ENCODE results near the gene CTSA. TPM values are rescaled to one million over a fixed set of nuclear protein-coding genes. Genes with fewer than 3 reads are reported as not detected.
"Not testable (repeated sequence)": the region's sequence is repeated elsewhere in the genome, so short reads cannot be mapped to it uniquely, and the experiment has no call there.

CTSA gene
- polyA plus RNA-seq, 1 donor from 2014 or later: 107 TPM

DNA sequence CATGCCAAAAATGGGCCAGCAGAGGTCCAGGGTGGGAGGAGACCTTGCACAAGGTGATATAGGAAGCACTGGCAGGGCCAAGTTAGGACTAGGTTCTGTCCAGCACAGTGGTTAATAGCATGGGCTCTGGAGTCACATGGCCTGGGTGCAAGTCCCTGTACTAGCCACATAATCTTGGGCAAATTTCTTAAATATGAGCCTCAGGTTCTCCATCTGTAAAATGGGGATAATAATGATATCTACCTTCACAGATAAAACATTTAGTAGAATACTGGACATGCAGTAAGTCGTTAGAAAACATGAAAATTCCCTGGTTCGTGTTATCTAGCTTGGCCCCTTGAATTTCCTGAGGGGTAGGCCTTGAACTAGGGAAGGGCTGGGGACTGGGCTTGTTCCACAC lies 6.2 kb downstream of the CTSA start:
- Mint-ChIP-seq H3K9me3 (no peaks in the 10 kb centered on the region), H3K4me3 (no peak overlapping the region), H3K36me3 (no peaks in the 10 kb centered on the region), H3K27ac (no peak overlapping the region), H3K4me1 (peaks cover 11 to 18% (median 15%) of the 10 kb centered on the region in 3 donors), H3K27me3 (no peaks in the 10 kb centered on the region)

DNA sequence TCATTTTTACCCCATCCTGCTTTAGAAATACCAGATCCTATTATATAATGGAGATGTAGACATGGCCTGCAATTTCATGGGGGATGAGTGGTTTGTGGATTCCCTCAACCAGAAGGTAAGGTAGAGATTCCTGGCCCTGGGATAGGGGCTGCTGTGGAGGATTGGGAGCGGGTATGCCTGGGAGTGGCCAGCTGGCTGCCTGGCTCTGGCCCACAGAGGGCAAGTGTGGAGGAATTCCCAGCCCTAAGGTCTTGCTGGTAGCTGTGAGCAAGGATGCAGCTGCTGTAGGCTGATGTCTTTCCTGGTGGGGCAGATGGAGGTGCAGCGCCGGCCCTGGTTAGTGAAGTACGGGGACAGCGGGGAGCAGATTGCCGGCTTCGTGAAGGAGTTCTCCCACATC lies 6.6 kb downstream of the CTSA start:
- H3K4me1 Mint-ChIP-seq: peaks cover 10 to 18% (median 15%) of the 10 kb centered on the region in 3 donors
- no peak overlapping the region for H3K27ac Mint-ChIP-seq
- H3K4me3 Mint-ChIP-seq: no peak overlapping the region
- H3K27me3 Mint-ChIP-seq: no peaks in the 10 kb centered on the region
- H3K9me3 Mint-ChIP-seq: no peaks in the 10 kb centered on the region
- H3K36me3 Mint-ChIP-seq: no peaks in the 10 kb centered on the region

DNA sequence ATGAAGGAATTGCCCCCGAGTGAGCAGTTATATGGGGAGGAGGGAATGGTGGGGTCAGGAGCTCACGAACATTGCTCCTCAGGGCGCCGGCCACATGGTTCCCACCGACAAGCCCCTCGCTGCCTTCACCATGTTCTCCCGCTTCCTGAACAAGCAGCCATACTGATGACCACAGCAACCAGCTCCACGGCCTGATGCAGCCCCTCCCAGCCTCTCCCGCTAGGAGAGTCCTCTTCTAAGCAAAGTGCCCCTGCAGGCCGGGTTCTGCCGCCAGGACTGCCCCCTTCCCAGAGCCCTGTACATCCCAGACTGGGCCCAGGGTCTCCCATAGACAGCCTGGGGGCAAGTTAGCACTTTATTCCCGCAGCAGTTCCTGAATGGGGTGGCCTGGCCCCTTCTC lies 7.2 kb downstream of the CTSA start:
- Mint-ChIP-seq H3K27ac (no peak overlapping the region), H3K27me3 (no peaks in the 10 kb centered on the region), H3K4me1 (peaks cover 9 to 14% (median 12%) of the 10 kb centered on the region in 3 donors), H3K9me3 (no peaks in the 10 kb centered on the region), H3K4me3 (no peak overlapping the region), H3K36me3 (no peaks in the 10 kb centered on the region)

DNA sequence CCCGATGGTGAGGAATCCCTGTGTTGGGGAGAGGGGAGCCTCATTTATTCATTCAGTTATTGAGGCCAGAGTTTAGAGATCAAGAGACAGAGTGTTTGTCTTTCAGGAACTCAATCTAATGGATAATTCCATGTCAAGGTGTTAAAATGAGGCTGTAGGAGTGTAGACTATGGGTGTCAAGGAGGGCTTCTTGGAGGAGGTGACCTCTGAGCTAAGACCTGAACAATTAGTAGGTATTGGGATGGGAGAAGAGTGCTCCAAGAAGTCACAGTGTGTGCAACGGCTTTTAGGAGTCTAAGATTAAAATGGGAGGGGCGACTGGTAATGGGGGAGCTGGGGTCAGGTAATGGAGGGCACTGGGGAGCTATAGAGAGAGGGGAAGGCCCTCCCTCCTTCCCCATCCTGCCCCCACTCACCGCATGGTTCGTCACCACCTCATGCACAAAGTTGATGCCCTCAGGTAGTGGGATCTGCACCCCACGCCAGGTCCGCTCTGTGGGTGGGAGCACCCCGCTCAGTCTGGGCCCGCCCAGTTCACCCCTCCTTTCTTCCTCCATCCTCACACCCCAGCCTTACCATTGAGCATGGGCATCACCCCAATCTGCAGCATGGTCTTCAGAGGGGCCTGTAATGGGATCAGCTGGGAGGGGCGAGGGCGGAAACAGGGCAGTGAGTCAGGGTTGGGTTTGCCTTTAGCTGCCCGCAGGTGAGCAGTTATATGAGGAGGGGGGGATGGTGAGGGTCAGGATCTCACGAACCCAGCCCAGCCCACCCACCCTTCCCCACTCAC lies 8.1 kb downstream of the CTSA start:
- Mint-ChIP-seq H3K27ac (no peak overlapping the region), H3K4me1 (peaks cover 10 to 12% (median 11%) of the 10 kb centered on the region in 3 donors), H3K4me3 (no peak overlapping the region), H3K36me3 (no peaks in the 10 kb centered on the region), H3K27me3 (no peaks in the 10 kb centered on the region), H3K9me3 (no peaks in the 10 kb centered on the region)

DNA sequence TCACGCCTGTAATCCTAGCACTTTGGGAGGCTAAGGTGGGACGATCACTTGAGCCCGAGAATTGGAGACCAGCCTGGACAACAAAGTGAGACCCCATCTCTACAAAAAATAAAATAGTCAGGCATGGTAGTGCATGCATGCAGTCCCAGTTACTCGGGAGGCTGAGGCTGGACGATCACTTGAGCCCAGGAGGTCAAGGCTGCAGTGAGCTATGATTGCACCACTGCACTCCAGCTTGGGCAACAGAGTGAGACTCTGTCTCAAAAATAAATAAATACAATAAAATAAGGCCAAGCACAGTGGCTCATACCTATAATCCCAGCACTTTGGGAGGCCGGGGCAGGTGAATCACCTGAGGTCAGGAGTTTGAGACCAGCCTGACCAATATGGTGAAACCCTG lies 10.2 kb downstream of the CTSA start:
- H3K4me3 Mint-ChIP-seq, H3K9me3 Mint-ChIP-seq, H3K27me3 Mint-ChIP-seq, H3K36me3 Mint-ChIP-seq, H3K27ac Mint-ChIP-seq: not testable (repeated sequence)
- peaks cover 10 to 12% (median 11%) of the 10 kb centered on the region in 3 donors for H3K4me1 Mint-ChIP-seq

DNA sequence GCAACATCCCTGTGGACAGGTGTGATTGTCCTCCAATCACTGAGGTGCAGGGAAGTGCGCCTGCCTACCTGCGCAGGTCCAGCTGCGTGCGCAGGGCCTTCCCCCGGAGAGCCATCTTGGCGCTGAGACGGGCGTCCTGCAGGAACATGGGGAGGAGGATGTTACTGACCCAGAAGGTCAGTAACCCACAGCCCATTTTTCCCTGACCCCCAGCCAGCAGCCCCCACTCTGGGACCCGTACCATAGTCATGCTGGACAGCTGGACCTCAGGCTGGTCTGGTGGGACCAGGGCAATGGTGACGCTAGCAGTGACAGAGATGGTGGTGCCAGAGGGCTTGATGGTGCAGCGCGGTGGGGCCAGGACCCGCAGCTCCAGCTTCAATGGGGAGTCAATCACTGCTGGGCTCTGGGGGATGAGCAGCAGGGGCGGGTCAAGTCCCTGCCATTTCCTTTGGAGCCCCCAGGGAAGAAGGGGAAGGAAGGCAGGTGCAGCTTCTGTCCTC lies 11.1 kb downstream of the CTSA start:
- H3K36me3 Mint-ChIP-seq: no peaks in the 10 kb centered on the region
- H3K4me3 Mint-ChIP-seq: peak overlapping the region in 1 of 4 donors; percentile 67
- peaks cover 10 to 12% (median 12%) of the 10 kb centered on the region in 3 donors for H3K4me1 Mint-ChIP-seq
- no peaks in the 10 kb centered on the region for H3K27me3 Mint-ChIP-seq
- H3K9me3 Mint-ChIP-seq: no peaks in the 10 kb centered on the region
- peak overlapping the region in 1 of 3 donors; percentile 59 for H3K27ac Mint-ChIP-seq

DNA sequence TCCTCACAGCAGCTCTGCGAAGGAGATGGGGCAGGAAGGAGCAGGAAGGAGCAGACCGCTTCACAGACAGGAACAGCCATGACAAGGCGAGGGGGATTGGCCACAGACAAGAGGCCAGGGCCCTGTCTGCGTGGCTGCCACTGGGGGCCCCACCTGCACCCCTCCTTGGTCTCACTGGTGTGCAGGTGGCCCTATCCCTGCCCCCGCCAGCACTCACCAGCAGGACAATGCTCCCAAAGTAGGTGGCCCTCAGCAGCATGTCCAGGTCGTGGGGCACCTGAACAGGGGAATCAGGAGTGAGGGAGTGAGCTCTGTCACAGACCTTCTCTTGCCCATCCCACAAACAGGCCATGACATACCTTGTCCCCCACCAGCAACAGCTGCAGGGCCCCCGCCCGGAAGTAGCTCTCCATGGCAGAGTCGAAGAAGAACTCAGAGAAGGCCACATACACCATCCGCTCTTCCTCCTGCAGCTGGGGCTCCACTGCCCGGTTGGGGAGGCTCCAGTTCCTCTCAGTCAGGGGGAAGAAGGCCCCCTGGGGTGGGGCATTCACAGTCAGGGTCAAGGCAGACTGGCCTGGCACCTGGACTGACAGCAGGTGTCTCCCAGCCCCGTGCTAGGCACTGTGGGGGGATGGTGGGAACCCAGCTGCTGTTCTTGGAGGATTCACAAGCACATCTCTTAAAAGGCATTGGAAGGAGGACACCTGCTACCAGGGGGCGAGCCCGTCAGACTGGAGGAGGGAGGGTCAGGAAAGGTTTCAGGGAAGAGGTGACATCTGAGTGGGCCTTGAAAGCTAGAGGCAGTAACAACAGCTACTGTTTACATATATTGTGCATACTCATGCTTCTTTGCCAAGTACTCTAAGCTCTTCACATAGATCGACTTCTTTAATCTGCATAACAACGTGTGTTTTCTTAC lies 13.7 kb downstream of the CTSA start:
- Mint-ChIP-seq H3K9me3 (no peaks in the 10 kb centered on the region), H3K27ac (peak overlapping the region in 1 of 3 donors; percentile 74), H3K4me1 (peaks cover 10 to 17% (median 12%) of the 10 kb centered on the region in 3 donors), H3K27me3 (no peaks in the 10 kb centered on the region), H3K4me3 (peak overlapping the region in 1 of 4 donors; percentile 75), H3K36me3 (peaks cover 5% of the 10 kb centered on the region)

DNA sequence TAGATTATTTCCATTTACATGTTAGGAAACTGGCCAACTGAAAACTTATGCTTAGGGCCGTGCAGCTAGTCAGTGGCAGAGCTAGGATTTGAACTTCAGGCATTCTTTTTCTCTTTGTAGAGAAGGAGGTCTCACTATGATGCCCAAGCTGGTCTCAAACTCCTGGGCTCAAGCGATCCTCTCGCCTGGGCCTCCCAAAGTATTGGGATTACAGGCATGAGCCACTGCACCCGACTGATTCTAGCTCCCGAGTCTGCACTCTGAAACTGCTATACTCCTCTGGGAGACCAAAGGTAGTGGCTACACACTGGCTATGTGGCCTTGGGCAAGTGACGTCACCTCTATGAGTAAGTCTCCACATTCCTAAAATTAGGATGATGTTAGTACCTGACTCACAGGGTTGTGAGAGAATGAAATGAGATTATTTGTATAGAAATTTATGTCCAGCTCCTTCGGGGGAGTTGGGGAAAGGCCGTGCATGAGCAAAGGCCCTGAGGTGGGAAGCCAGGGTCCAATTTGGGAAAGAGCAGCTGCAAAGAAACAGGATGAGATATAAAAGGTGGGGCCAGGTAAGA lies 14.5 kb downstream of the CTSA start:
- H3K27me3 Mint-ChIP-seq: no peaks in the 10 kb centered on the region
- H3K36me3 Mint-ChIP-seq: peaks cover 5% of the 10 kb centered on the region
- no peak overlapping the region for H3K27ac Mint-ChIP-seq
- no peaks in the 10 kb centered on the region for H3K9me3 Mint-ChIP-seq
- H3K4me3 Mint-ChIP-seq: no peak overlapping the region
- H3K4me1 Mint-ChIP-seq: peaks cover 11 to 18% (median 12%) of the 10 kb centered on the region in 3 donors

DNA sequence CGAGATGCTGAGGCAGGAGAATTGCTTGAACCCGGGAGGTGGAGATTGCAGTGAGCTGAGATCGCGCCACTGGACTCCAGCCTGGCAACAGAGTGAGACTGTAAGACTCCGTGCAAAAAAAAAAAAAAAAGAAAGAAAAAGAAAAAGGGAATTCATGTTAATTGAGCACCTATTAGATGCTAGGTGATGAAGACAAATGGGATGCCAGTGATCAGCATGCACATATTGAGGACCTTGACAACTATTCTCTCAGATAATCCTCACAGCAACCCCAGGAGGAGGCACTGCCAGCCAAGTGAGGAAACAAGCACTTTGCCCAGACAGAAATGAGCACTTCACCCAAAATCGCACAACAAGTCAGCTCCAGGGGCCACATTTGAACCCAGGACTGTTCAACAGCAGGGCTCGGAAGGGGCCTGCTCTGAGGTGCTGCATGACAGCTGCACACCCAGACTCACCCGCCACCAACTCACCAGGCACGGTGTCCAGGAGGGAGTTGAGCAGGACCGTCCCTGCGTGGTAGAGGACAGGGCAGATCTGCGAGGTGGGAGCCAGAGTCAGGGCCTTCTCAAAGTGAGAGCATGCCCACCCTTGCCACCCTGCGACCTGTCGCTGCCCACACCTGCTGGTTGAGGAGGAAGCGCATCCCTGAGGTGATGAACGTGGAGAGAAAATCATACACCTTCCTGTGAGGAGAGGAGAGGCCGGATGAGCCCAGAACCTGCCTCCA lies 16.2 kb downstream of the CTSA start:
- H3K36me3 Mint-ChIP-seq: peaks cover 5% of the 10 kb centered on the region
- peaks cover 11 to 20% (median 14%) of the 10 kb centered on the region in 3 donors for H3K4me1 Mint-ChIP-seq
- H3K4me3 Mint-ChIP-seq: peak overlapping the region in 1 of 4 donors; percentile 47
- peaks cover 2% of the 10 kb centered on the region for H3K27me3 Mint-ChIP-seq
- peaks cover 0 to 1% (median 0%) of the 10 kb centered on the region in 3 donors for H3K9me3 Mint-ChIP-seq
- no peak overlapping the region for H3K27ac Mint-ChIP-seq

DNA sequence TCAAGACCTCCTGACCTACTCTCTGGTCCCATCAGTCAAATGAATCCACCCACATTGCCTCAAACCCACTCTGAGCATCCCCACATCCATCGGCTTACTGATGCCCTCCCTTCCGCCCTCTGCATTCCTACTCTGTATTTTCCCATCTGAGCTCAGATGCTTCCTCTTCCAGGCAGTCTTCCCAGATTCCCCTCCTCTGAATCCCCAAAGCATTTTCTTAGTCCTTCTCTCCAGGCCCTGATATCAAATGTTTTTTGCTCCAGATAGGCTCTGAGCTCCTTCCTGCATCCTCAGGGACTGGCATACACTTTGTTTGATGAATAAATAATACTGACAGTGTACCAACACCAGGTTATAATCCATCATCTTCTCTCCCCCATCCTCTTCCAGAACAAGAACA lies 16.9 kb downstream of the CTSA start:
- Mint-ChIP-seq H3K4me3 (no peak overlapping the region), H3K27me3 (peaks cover 3% of the 10 kb centered on the region), H3K27ac (peak overlapping the region in 2 of 3 donors; percentile 46 to 62), H3K9me3 (peaks cover 0 to 1% (median 0%) of the 10 kb centered on the region in 3 donors), H3K4me1 (peaks cover 5 to 16% (median 11%) of the 10 kb centered on the region in 3 donors), H3K36me3 (peaks cover 5% of the 10 kb centered on the region)

DNA sequence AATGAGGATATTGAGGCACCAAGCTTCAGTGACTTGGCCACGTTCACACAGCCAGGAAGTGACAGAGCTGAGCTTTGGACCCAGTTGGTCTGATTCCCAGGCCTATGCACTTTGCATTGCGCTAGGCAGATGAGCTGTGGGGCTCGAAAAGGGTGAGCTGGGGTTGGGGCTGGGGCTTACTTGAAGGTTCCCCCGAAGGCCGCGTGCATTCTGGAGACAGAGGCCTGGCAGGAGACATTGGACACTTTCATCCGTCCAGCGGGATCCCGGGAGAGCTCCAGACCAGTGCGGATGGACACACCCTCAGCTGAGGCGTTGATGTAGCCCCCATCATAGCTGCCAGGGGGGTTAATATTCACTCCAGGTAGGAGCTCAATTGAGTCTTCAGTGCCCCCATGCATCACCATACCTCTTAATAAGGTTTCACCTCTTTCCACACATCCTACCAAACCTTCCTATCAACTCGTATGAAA lies 18.2 kb downstream of the CTSA start:
- H3K4me1 Mint-ChIP-seq: peaks cover 0 to 14% (median 11%) of the 10 kb centered on the region in 3 donors
- no peak overlapping the region for H3K27ac Mint-ChIP-seq
- peaks cover 0 to 1% (median 0%) of the 10 kb centered on the region in 3 donors for H3K9me3 Mint-ChIP-seq
- peaks cover 4% of the 10 kb centered on the region for H3K27me3 Mint-ChIP-seq
- H3K4me3 Mint-ChIP-seq: no peak overlapping the region
- peaks cover 5% of the 10 kb centered on the region for H3K36me3 Mint-ChIP-seq

DNA sequence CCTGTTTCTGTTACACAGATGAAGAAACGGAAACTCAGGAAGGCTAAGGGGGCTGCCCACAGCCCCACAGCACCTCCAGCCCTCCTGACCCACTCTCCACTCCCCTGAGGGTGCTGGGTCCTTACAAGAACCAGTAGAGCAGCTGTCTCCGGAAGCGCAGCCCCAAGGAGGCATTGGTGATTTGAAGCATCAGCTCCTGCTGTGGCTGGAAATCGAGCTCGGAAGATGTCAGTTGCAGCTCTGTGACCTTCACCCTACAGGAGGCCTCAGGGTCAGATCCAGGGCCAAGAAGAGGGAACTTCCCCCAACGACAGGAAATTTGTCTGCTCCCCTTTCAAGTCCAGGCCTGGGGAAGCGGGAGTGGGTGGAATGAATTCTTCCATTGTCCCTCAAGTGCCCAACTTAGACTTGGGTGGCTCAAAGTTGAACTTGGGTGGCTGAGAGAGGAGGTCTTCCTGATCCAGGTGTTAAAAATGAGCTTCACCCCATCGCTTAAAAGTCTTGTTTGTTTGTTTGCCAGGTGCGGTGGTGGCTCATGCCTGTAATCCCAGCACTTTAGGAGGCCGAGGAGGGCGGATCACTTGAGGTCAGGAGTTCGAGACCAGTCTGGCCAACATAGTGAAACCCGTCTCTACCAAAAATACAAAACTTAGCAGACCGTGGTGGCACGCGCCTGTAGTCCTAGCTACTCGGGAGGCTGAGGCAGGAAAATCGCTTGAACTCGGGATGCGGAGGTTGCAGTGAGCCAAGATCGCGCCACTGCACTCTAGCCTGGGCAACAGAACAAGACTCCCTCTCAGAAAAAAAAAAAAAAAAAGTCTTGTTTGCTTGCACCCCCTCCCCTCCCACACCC lies 18.9 kb downstream of the CTSA start:
- Mint-ChIP-seq H3K4me3 (peak overlapping the region; percentile 73 to 97 (median 92)), H3K27ac (peak overlapping the region in 1 of 3 donors; percentile 65), H3K4me1 (peaks cover 0 to 14% (median 11%) of the 10 kb centered on the region in 3 donors), H3K9me3 (peaks cover 0 to 1% (median 0%) of the 10 kb centered on the region in 3 donors), H3K27me3 (peaks cover 4% of the 10 kb centered on the region), H3K36me3 (peaks cover 5% of the 10 kb centered on the region)
